HAP-1 (cell line): ENCODE data around the gene SIK3.
"Not testable (repeated sequence)": the region's sequence is repeated elsewhere in the genome, so short reads cannot be mapped to it uniquely, and the experiment has no call there.

Experiments
- DNase-seq, 2 experiments: peaks; one replicate each; pipeline ENCODE4 v3.0.0-alpha.2; 2016 to 2020; ENCODE audit warnings: low spot score in 2 of 2
- H3K27me3 ChIP-seq: fragments of 250-450 bp; sonication (Bioruptor Pico); 2 replicates; pipeline ENCODE4 v1.5.1; 2020; ENCODE audit warnings: low read depth, mild to moderate bottlenecking, moderate library complexity
- H3K36me3 ChIP-seq: fragments of 250-450 bp; sonication (Bioruptor Pico); replicated peaks from 2 replicates; pipeline ENCODE4 v1.5.1; 2020; ENCODE audit warnings: mild to moderate bottlenecking
- H3K4me1 ChIP-seq: fragments of 250-450 bp; sonication (Bioruptor Pico); 2 replicates; pipeline ENCODE4 v1.5.1; 2020; ENCODE audit warnings: mild to moderate bottlenecking
- H3K4me3 ChIP-seq: fragments of 250-450 bp; sonication (Bioruptor Pico); 2 replicates; pipeline ENCODE4 v1.5.1; 2020; ENCODE audit warnings: mild to moderate bottlenecking, moderate library complexity
- H3K9me3 ChIP-seq: fragments of 250-450 bp; sonication (Bioruptor Pico); 2 replicates; pipeline ENCODE4 v1.5.1; 2020; ENCODE audit warnings: mild to moderate bottlenecking, moderate library complexity
- in situ Hi-C: fragments of 300-500 bp; cut with MboI; formaldehyde crosslinking; loops from 3 replicates; pipeline ENCODE4 v1.14.3; 2020; ENCODE audit warnings: low sequenced_read_pairs, inconsistent platforms, mixed read lengths

The SIK3 gene

GRCh38 chr11:116813781-116814471 lies 284.3 kb downstream of the SIK3 start:
- in situ Hi-C loops = no loop called here
- DNase-seq = no peak
- Histone ChIP-seq H3K36me3 (no peaks in the 10 kb centered on the region), H3K4me3 (no peak overlapping the region), H3K4me1 (no peaks in the 10 kb centered on the region), H3K9me3 (no peaks in the 10 kb centered on the region), H3K27me3 (no peaks in the 10 kb centered on the region)

DNA sequence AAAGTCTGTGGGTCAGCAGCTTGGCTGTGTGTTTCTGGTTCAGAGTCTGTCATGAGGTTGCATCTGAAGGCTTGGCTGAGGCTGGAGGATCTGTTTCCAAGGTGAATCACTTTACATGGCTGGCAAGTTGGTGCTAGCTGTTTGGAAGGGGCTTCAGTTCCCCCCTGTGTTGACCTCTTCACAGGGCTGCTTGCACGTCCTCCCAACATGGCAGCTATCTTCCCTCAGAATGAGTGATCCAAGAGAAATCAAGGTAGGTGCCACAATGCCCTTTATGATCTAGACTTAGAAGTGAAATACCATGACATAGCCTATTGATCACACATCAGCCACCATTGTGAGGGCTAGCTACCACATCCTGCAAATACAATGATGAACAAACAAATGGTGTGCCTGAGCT lies 285.1 kb downstream of the SIK3 start:
- H3K36me3 ChIP-seq = no peaks in the 10 kb centered on the region
- no peak for DNase-seq
- in situ Hi-C loops = no loop called here
- no peaks in the 10 kb centered on the region for H3K9me3 ChIP-seq
- no peak overlapping the region for H3K4me3 ChIP-seq
- no peaks in the 10 kb centered on the region for H3K27me3 ChIP-seq
- no peaks in the 10 kb centered on the region for H3K4me1 ChIP-seq

GRCh38 chr11:116812109-116812508 lies 286.1 kb downstream of the SIK3 start:
- no peak overlapping the region for H3K4me3 ChIP-seq

GRCh38 chr11:116811194-116811593 lies 287.0 kb downstream of the SIK3 start:
- H3K4me1 ChIP-seq = no peaks in the 10 kb centered on the region
- no peaks in the 10 kb centered on the region for H3K36me3 ChIP-seq
- H3K9me3 ChIP-seq = no peaks in the 10 kb centered on the region
- no peak overlapping the region for H3K4me3 ChIP-seq
- no peaks in the 10 kb centered on the region for H3K27me3 ChIP-seq
- no peak for DNase-seq
- in situ Hi-C loops = no loop called here

More at GRCh38 chr11:116812109-116812508, 286.1 kb downstream of the SIK3 start:
- H3K36me3 ChIP-seq = no peaks in the 10 kb centered on the region
- H3K4me1 ChIP-seq = no peaks in the 10 kb centered on the region
- in situ Hi-C loops = no loop called here
- no peaks in the 10 kb centered on the region for H3K9me3 ChIP-seq
- DNase-seq = no peak
- no peaks in the 10 kb centered on the region for H3K27me3 ChIP-seq

DNA sequence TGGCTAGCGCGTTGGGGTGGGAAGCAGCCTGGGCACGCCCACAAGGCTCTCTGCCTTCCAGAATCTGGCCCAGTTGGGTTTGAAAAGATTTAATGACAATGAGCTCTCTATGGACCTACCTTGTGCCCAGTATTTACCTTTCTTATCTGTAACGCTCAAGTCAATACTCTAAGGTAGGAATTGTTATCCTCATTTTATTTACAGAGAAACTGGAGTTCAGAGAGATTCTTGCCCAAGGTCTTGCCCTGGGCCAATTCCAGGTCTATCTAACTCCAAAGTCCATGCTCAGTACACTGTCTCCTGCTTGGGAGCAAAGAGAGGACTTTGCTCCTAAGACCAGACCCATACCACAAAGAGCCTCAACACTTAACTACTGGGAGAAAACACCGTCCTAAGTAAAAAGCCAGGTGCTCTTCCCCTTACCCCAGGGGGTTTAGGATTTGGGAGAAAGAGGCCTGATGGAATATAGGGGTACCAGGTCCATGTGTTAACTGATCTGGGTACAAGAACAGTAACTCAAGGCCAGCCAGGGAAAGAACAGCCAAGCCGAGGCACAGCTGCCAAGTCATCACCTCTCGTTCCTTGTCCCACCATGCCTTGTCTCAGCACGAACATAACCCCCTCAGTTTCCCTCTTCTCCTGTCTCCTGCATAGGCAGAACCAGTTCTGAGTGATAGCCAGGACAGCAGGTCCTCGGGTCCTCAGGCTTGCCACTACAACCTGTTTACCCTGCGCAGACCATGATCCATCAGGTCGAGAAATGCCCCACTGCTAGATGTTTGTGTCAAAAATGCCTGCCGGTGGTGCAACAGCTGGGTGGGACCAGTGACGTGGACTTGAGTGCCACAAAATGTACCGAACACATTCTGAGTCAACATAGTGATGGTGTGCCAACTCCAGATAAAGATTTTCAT lies 289.7 kb downstream of the SIK3 start:
- Histone ChIP-seq H3K4me3 (no peak overlapping the region), H3K9me3 (no peaks in the 10 kb centered on the region), H3K36me3 (no peaks in the 10 kb centered on the region), H3K4me1 (no peaks in the 10 kb centered on the region), H3K27me3 (no peaks in the 10 kb centered on the region)
- DNase-seq = no peak
- in situ Hi-C loops = no loop called here

DNA sequence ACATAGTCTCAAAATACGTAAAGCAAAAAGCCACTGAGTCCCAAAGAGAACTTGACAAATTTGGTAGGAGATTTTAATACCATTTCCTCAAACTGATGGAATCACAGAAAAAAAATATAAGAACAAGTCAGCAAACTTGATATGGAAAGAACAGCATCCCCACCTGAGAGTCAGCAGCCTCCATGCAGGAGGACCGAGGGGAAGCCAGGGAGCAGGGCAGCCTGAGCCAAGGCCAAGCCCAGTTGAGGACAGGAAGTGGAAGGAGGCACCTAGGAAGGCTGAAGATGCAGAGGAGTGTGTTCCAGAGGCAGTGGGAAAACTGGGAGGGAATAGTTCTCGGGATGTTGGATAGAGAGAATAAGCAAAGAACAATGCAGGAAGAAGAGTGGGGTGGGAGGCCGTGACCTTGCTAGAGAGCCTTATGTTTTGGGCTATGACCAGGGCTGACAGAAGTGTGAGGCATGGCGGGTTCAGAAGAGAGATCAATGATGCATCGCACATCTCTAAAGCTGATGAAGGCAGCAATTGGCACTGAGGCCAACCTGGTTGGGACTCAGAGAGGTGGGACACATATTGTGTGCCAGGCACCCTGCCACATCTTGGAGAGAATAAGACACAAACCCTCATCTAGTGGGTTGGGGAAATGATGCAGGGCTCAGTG lies 290.5 kb downstream of the SIK3 start:
- no peaks in the 10 kb centered on the region for H3K9me3 ChIP-seq
- H3K36me3 ChIP-seq = no peaks in the 10 kb centered on the region
- DNase-seq = no peak
- H3K4me1 ChIP-seq = no peaks in the 10 kb centered on the region
- H3K27me3 ChIP-seq = peaks cover 2% of the 10 kb centered on the region; the same call in 1 of the 2 replicates
- in situ Hi-C loops = no loop called here
- no peak overlapping the region for H3K4me3 ChIP-seq

DNA sequence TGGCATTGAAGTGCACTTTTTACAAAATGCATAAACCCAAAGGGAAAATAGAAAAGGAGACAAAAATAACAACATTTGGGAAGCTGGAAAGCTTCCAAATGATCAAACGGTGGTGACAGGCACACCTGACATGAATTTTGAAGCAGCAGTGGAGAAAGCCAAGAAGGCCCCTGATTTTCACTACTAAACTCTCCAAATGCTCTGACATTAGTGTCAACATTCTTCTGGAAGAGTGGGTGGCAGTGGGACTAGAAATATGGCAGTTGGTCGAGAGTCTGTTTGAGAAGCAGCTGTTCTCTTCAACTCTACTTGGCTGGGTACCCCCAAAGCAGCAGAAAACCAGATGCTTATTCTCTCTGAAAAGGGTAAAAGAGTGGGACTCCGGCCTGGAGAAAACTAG lies 294.2 kb downstream of the SIK3 start:
- no peak for DNase-seq
- H3K27me3 ChIP-seq = peaks cover 2% of the 10 kb centered on the region; the same call in 1 of the 2 replicates
- in situ Hi-C loops = no loop called here
- H3K36me3 ChIP-seq = no peaks in the 10 kb centered on the region
- no peaks in the 10 kb centered on the region for H3K9me3 ChIP-seq
- no peaks in the 10 kb centered on the region for H3K4me1 ChIP-seq
- no peak overlapping the region for H3K4me3 ChIP-seq

DNA sequence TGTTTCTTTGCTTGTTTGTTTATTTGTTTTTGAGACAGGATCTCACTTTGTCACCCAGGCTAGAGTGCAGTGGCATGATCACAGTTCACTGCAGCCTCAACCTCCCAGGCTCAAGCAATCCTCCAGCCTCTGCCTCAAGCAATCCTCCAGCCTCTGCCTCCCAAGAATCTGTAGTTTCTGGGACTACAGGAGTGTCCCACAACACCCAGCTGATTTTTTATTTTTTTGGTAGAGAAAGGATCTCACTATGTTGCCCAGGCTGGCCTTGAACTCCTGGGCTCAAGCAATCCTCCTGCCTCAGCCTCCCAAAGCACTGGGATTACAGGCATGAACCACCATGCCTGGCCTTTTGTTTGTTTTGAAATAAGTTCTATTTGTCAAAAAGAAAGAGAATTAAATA lies 296.6 kb downstream of the SIK3 start:
- H3K36me3 ChIP-seq, in situ Hi-C loops, H3K4me1 ChIP-seq, H3K4me3 ChIP-seq, DNase-seq, H3K27me3 ChIP-seq, H3K9me3 ChIP-seq: not testable (repeated sequence)

DNA sequence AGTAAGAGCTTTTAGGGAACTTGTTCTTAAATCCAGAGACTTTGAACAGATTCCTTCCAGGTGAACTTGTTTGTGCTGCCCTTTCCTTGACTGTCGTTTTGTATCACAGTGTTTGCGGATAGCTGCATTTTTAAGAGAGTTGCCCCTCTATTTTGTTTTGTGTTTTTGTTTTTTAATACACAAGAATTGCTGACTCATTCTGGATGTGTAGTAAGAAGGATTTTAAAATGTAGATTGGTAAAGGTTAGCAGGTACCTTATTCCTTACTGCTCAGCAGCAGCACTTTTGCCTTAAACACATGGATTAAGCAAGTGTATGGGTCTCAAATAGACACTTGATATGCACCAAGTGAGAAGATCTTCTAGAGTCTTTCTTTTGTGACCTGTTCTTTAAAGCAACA lies 297.6 kb downstream of the SIK3 start:
- DNase-seq = no peak

GRCh38 chr11:116798368-116798767 lies 299.9 kb downstream of the SIK3 start:
- in situ Hi-C loops = no loop called here
- Histone ChIP-seq H3K4me1 (peaks cover 4% of the 10 kb centered on the region; the same call in 1 of the 2 replicates), H3K36me3 (no peaks in the 10 kb centered on the region), H3K27me3 (peaks cover 2% of the 10 kb centered on the region; the same call in 1 of the 2 replicates), H3K4me3 (no peak overlapping the region), H3K9me3 (no peaks in the 10 kb centered on the region)
- DNase-seq = no peak

More for the DNA sequence above, 297.6 kb downstream of the SIK3 start:
- H3K4me1 ChIP-seq = no peaks in the 10 kb centered on the region
- H3K27me3 ChIP-seq = peaks cover 2% of the 10 kb centered on the region; the same call in 1 of the 2 replicates
- in situ Hi-C loops = no loop called here
- H3K4me3 ChIP-seq = no peak overlapping the region
- no peaks in the 10 kb centered on the region for H3K36me3 ChIP-seq
- H3K9me3 ChIP-seq = no peaks in the 10 kb centered on the region

DNA sequence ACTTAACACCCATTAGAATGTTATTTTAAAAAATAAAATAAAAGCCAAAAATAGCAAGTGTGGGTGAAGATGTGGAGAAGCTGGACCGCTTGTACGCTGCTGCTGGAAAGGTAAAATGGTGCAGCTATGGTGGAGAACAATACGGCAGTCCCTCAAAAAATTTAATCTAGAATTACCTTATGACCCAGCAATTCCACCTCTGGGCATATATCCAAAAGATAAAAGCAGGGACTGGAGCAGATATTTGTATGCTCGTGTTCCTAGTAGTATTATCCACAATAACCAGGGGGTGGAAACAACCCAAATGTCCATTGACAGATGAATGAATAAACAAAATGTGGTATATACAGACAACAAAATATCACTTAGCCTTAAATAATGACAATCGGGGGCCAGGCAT lies 300.4 kb downstream of the SIK3 start:
- in situ Hi-C loops = no loop called here
- Histone ChIP-seq H3K4me3 (no peak overlapping the region), H3K4me1 (peaks cover 4% of the 10 kb centered on the region; the same call in 1 of the 2 replicates), H3K9me3 (no peaks in the 10 kb centered on the region), H3K27me3 (peaks cover under 1% of the 10 kb centered on the region; the same call in 1 of the 2 replicates), H3K36me3 (no peaks in the 10 kb centered on the region)
- no peak for DNase-seq

GRCh38 chr11:116796548-116796947 lies 301.7 kb downstream of the SIK3 start:
- Histone ChIP-seq H3K36me3 (no peaks in the 10 kb centered on the region), H3K9me3 (no peaks in the 10 kb centered on the region), H3K4me1 (peaks cover 4% of the 10 kb centered on the region; the same call in 1 of the 2 replicates), H3K27me3 (no peaks in the 10 kb centered on the region), H3K4me3 (no peak overlapping the region)
- in situ Hi-C loops = no loop called here
- no peak for DNase-seq

DNA sequence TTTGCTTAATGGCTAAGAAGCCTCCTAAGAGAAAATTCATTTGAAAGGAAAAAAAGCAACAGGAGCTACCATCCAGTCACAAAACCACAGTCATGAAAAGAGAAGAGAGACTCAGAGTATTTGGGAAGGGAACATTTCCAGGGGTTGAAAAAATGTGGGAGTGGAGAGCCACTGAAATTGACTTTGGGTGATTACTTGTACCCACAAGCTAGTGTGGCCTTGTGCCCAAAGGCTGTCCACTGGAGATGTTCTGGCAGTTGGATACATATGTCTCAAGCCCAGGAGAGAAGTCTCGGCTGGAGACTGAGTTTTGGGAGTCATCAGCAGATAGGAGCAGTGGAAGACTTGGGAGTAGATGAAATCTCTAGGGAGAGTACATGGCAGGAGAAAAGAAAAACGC lies 303.4 kb downstream of the SIK3 start:
- DNase-seq = no peak
- no peak overlapping the region for H3K4me3 ChIP-seq
- no peaks in the 10 kb centered on the region for H3K9me3 ChIP-seq
- peaks cover 4% of the 10 kb centered on the region; the same call in 1 of the 2 replicates for H3K4me1 ChIP-seq
- H3K27me3 ChIP-seq = no peaks in the 10 kb centered on the region
- no peaks in the 10 kb centered on the region for H3K36me3 ChIP-seq
- in situ Hi-C loops = loop anchor here (5.0 kb wide), 1 partner anchor 307 kb away; no protein-coding TSS in a partner anchor
